HEK293 (cell line): Measurements from ENCODE around the gene AGAP1.
A peak's percentile ranks its signal among the peaks of the same experiment; 100 is the strongest.

Experiments used
- CTCF ChIA-PET: fragments of 350-600 bp; formaldehyde crosslinking; extraction: SDS; loops from one replicate; lab custom pipeline; 2021; ENCODE audit warnings: antibody characterized with exemption; lab: Yijun Ruan, JAX
- POLR2A ChIA-PET: fragments of 300-600 bp; formaldehyde crosslinking; extraction: SDS; loops from one replicate; lab custom pipeline; 2020; ENCODE audit warnings: antibody characterized with exemption, inconsistent platforms; lab: Yijun Ruan, JAX
- H3K27ac ChIP-seq: fragments of 200-500 bp; sonication (Bioruptor generic); 2 replicates; pipeline ENCODE4 v1.5.1; 2014; ENCODE audit warnings: low read depth, low read length, control low read depth, inconsistent platforms; ENCODE audit errors: extremely low read depth
- H3K36me3 ChIP-seq, 2 experiments: fragments of 200-500 bp in 1 of 2; sonication (Bioruptor generic) in 1 of 2; 1 replicate in 1 of 2; 2 replicates in 1 of 2; pipeline ENCODE4 v1.5.1; 2014 to 2017; ENCODE audit warnings: inconsistent platforms in 2 of 2, low read length in 2 of 2; ENCODE audit not compliant: control insufficient read depth in 2 of 2, insufficient read depth in 1 of 2
- H3K4me1 ChIP-seq: fragments of 200-500 bp; sonication (Bioruptor generic); 2 replicates; pipeline ENCODE4 v1.5.1; 2014; ENCODE audit warnings: mild to moderate bottlenecking, low read length, inconsistent platforms; ENCODE audit not compliant: control insufficient read depth, insufficient read depth
- H3K4me3 ChIP-seq: 2 replicates; pipeline ENCODE4 v1.5.1; 2011; ENCODE audit warnings: low read depth, mild to moderate bottlenecking, control low read depth, low read length, moderate library complexity
- H3K9me3 ChIP-seq: fragments of 200-500 bp; sonication (Bioruptor generic); 2 replicates; pipeline ENCODE4 v1.5.1; 2014; ENCODE audit warnings: low read depth, low read length, inconsistent platforms; ENCODE audit not compliant: control insufficient read depth, insufficient read depth
- BCL11A ChIP-seq: fragments of 450-650 bp; formaldehyde crosslinking; IDR thresholded peaks from 2 replicates; pipeline ENCODE4 v1.5.1; 2016; ENCODE audit warnings: low read depth, missing biosample characterization, missing genetic modification characterization
- EGR2 ChIP-seq: fragments of 450-650 bp; formaldehyde crosslinking; IDR thresholded peaks from 2 replicates; pipeline ENCODE4 v1.5.1; 2016; ENCODE audit warnings: low read depth, missing biosample characterization, missing genetic modification characterization
- GLIS1 ChIP-seq: fragments of 450-650 bp; formaldehyde crosslinking; IDR thresholded peaks from 2 replicates; pipeline ENCODE4 v1.5.1; 2016; ENCODE audit warnings: missing biosample characterization, missing genetic modification characterization
- HOXC10 ChIP-seq: sonication (generic); formaldehyde crosslinking; IDR thresholded peaks from 2 replicates; pipeline ENCODE4 v1.8.1; 2023; ENCODE audit warnings: mild to moderate bottlenecking, missing genetic modification reagents
- KLF10 ChIP-seq: fragments of 450-650 bp; IDR thresholded peaks from 2 replicates; pipeline ENCODE4 v1.5.1; 2018; ENCODE audit warnings: missing biosample characterization, mild to moderate bottlenecking, missing genetic modification characterization
- MEIS1 ChIP-seq: sonication (generic); formaldehyde crosslinking; IDR thresholded peaks from 2 replicates; pipeline ENCODE4 v1.8.1; 2022; ENCODE audit warnings: missing genetic modification reagents, mild to moderate bottlenecking, borderline replicate concordance
- MZF1 ChIP-seq: fragments of 450-650 bp; formaldehyde crosslinking; IDR thresholded peaks from 2 replicates; pipeline ENCODE4 v1.5.1; 2017; ENCODE audit warnings: missing biosample characterization, missing genetic modification characterization, borderline replicate concordance
- SALL2 ChIP-seq: fragments of 450-650 bp; formaldehyde crosslinking; IDR thresholded peaks from 2 replicates; pipeline ENCODE4 v1.5.0; 2017; ENCODE audit warnings: missing biosample characterization, mild to moderate bottlenecking, missing genetic modification characterization, borderline replicate concordance
- SETDB1 ChIP-seq: IDR thresholded peaks from one replicate; pipeline ENCODE4 v1.6.1; 2017; ENCODE audit warnings: mild to moderate bottlenecking, low read length, moderate library complexity, mixed read lengths; ENCODE audit not compliant: insufficient read length
- SP7 ChIP-seq: fragments of 450-650 bp; formaldehyde crosslinking; IDR thresholded peaks from 2 replicates; pipeline ENCODE4 v1.5.1; 2016; ENCODE audit warnings: missing biosample characterization, missing genetic modification characterization
- ZFHX2 ChIP-seq: fragments of 450-650 bp; formaldehyde crosslinking; conservative IDR thresholded peaks from 2 replicates; pipeline ENCODE4 v1.5.1; 2016; ENCODE audit warnings: missing biosample characterization, missing genetic modification characterization
- ZIC2 ChIP-seq: fragments of 450-650 bp; formaldehyde crosslinking; IDR thresholded peaks from 2 replicates; pipeline ENCODE4 v1.5.1; 2016; ENCODE audit warnings: missing biosample characterization, missing genetic modification characterization
- ZNF155 ChIP-seq: fragments of 450-650 bp; formaldehyde crosslinking; IDR thresholded peaks from 2 replicates; pipeline ENCODE4 v1.5.1; 2016; ENCODE audit warnings: missing biosample characterization, missing genetic modification characterization
- ZNF214 ChIP-seq: fragments of 450-650 bp; formaldehyde crosslinking; IDR thresholded peaks from 2 replicates; pipeline ENCODE4 v1.5.1; 2017; ENCODE audit warnings: missing biosample characterization, mild to moderate bottlenecking, missing genetic modification characterization, borderline replicate concordance
- ZNF239 ChIP-seq: fragments of 450-650 bp; formaldehyde crosslinking; IDR thresholded peaks from 2 replicates; pipeline ENCODE4 v1.5.1; 2016; ENCODE audit warnings: missing biosample characterization, missing genetic modification characterization
- ZNF302 ChIP-seq: fragments of 450-650 bp; formaldehyde crosslinking; IDR thresholded peaks from 2 replicates; pipeline ENCODE4 v1.5.1; 2016; ENCODE audit warnings: missing biosample characterization, missing genetic modification characterization, low read depth
- ZNF423 ChIP-seq: fragments of 450-650 bp; formaldehyde crosslinking; IDR thresholded peaks from 2 replicates; pipeline ENCODE4 v1.5.1; 2016; ENCODE audit warnings: missing biosample characterization, missing genetic modification characterization
- ZNF561 ChIP-seq: fragments of 450-650 bp; IDR thresholded peaks from 2 replicates; pipeline ENCODE4 v1.5.1; 2018; ENCODE audit warnings: missing biosample characterization, missing genetic modification characterization, borderline replicate concordance
- ZNF600 ChIP-seq: fragments of 450-650 bp; formaldehyde crosslinking; IDR thresholded peaks from 2 replicates; pipeline ENCODE4 v1.5.1; 2016; ENCODE audit warnings: missing biosample characterization, missing genetic modification characterization
- ZNF610 ChIP-seq: fragments of 450-650 bp; formaldehyde crosslinking; IDR thresholded peaks from 2 replicates; pipeline ENCODE4 v1.5.1; 2016; ENCODE audit warnings: missing biosample characterization, missing genetic modification characterization, borderline replicate concordance
- ZNF707 ChIP-seq: fragments of 450-650 bp; formaldehyde crosslinking; IDR thresholded peaks from 2 replicates; pipeline ENCODE4 v1.5.1; 2016; ENCODE audit warnings: missing biosample characterization, missing genetic modification characterization
- ZSCAN16 ChIP-seq: fragments of 450-650 bp; formaldehyde crosslinking; IDR thresholded peaks from 2 replicates; pipeline ENCODE4 v1.5.1; 2016; ENCODE audit warnings: missing biosample characterization, missing genetic modification characterization
- ZXDB ChIP-seq: fragments of 450-650 bp; formaldehyde crosslinking; IDR thresholded peaks from 2 replicates; pipeline ENCODE4 v1.5.1; 2016; ENCODE audit warnings: missing biosample characterization, missing genetic modification characterization
- TF ChIP-seq, protein P1 (sequence below): fragments of 450-650 bp; formaldehyde crosslinking; IDR thresholded peaks from 2 replicates; pipeline ENCODE4 v1.5.1; 2016; ENCODE audit warnings: missing biosample characterization, missing genetic modification characterization

AGAP1 gene

DNA sequence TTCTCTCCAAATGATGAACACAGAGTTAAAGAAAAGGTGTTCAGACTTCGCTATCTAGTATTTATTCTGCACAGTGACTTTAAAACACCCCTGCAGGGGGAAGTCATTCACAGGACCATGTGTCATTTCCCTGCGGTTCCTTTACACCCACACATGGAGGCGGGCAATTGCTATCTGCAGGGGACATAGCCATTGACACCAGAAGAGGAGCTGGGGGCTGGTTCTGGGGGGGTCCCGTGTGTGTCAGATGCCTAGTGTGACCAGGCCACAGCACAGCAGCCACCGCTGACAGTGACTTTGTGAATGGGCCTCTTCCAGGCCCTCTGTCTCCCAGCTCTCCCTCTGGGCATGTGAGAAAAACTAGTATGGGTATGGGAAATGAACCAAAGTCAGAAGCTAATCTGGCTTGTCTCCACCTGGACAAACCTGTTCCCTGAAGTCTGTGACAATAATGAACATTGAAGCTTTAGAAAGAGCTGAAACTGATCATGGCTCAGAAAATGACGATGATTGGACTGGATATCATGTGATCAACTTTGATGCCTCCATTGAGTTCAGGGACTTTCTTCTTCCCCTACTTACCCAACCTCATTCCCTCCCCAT, 681.8 kb downstream of the AGAP1 start:
- Histone ChIP-seq H3K36me3 (peaks cover 0 to 7% of the 10 kb centered on the region in 2 experiments; a peak in 1 of 3 replicates), H3K4me3 (no peak overlapping the region), H3K27ac (no peak overlapping the region), H3K4me1 (peaks cover 6% of the 10 kb centered on the region), H3K9me3 (no peaks in the 10 kb centered on the region)
- peak; percentile 64 for TF ChIP-seq ZFHX2
- TF ChIP-seq ZNF423 (tag by site-specific recombination), result no peak
- TF ChIP-seq SALL2 (tag by site-specific recombination), result no peak
- TF ChIP-seq ZNF214, result no peak
- no peak for TF ChIP-seq KLF10
- no peak for TF ChIP-seq ZNF610 (tag by site-specific recombination)
- TF ChIP-seq ZSCAN16 (tag by site-specific recombination), result no peak
- TF ChIP-seq ZNF239, result no peak
- TF ChIP-seq ZNF600 (tag by site-specific recombination), result no peak
- TF ChIP-seq SP7 (tag by site-specific recombination), result no peak
- TF ChIP-seq GLIS1 (tag by site-specific recombination), result peak; percentile 70
- no peak for TF ChIP-seq MEIS1 (CRISPR knock-in tag)
- peak; percentile 38; the same call in 1 of the 2 replicates for TF ChIP-seq EGR2 (tag by site-specific recombination)
- TF ChIP-seq MZF1 (tag by site-specific recombination), result no peak
- no peak for TF ChIP-seq ZNF561 (tag by site-specific recombination)
- TF ChIP-seq, protein P1, sequence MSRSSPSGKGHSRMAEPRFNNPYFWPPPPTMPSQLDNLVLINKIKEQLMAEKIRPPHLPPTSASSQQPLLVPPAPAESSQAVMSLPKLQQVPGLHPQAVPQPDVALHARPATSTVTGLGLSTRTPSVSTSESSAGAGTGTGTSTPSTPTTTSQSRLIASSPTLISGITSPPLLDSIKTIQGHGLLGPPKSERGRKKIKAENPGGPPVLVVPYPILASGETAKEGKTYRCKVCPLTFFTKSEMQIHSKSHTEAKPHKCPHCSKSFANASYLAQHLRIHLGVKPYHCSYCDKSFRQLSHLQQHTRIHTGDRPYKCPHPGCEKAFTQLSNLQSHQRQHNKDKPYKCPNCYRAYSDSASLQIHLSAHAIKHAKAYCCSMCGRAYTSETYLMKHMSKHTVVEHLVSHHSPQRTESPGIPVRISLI (tag by site-specific recombination), result no peak
- TF ChIP-seq ZIC2 (tag by site-specific recombination), result peak; percentile 79
- no peak for TF ChIP-seq ZNF155 (tag by site-specific recombination)
- no peak for TF ChIP-seq SETDB1
- ChIA-PET POLR2A (no interaction called here), CTCF (interaction anchor here (0.6 to 1.7 kb wide), 12 partner anchors 14 to 1022 kb away, joined by 3 to 17 read pairs (median 3); no protein-coding TSS in a partner anchor)

DNA sequence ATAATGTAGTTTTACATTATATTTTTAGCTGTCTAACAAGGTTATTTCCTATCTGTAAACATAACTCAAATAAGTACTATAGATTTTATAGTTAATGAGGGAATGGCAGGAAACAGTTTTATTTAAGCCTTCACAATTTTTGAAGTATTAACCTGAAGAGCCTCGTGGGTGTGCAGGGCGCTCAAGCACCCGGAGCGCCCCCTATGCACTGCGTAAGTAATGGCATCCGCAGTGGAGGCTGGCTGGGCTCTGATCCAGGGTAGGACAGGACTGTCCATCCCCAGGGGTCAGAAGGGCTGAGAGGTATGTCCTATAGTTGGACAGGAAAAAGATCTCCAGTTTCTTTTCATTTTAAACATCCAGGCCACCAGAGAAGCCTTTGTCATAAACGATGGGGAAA, 682.6 kb downstream of the AGAP1 start:
- Histone ChIP-seq H3K27ac (no peak overlapping the region), H3K4me1 (peaks cover 6% of the 10 kb centered on the region)
- ChIA-PET CTCF (interaction anchor here (0.6 to 2.2 kb wide), 13 partner anchors 7 to 1023 kb away, joined by 3 to 17 read pairs (median 3); no protein-coding TSS in a partner anchor), POLR2A (no interaction called here)
- TF ChIP-seq ZXDB (tag by site-specific recombination) (no peak), ZNF707 (tag by site-specific recombination) (no peak), ZNF302 (no peak), GLIS1 (tag by site-specific recombination) (no peak), HOXC10 (CRISPR knock-in tag) (no peak), BCL11A (tag by site-specific recombination) (no peak), SALL2 (tag by site-specific recombination) (no peak)
- TF ChIP-seq, all 188 proteins: peak for 0
- Histone ChIP-seq H3K9me3 (no peaks in the 10 kb centered on the region), H3K4me3 (no peak overlapping the region), H3K36me3 (no peaks in the 10 kb centered on the region)
